Ovary (tissue), 3 donors: ENCODE results near the gene ISCA2.

Experiments
- POLR2A ChIP-seq: fragments of 450-650 bp; IDR thresholded peaks from one replicate; pipeline ENCODE4 v1.6.1; 2017; ENCODE audit warnings: antibody characterized with exemption, mild to moderate bottlenecking, moderate library complexity
- TF ChIP-seq, protein P1 (sequence below), 3 donors: fragments of 450-650 bp in 2 of 3; fragments of 200-600 bp in 1 of 3; IDR thresholded peaks; one replicate each; pipeline versions ENCODE4 v1.5.1 to v1.8.0; 2016 to 2022; ENCODE audit warnings: antibody characterized with exemption in 3 of 3, mild to moderate bottlenecking in 1 of 3
- donor health status: DM: no; HTN: no; CAD: no.

DNA sequence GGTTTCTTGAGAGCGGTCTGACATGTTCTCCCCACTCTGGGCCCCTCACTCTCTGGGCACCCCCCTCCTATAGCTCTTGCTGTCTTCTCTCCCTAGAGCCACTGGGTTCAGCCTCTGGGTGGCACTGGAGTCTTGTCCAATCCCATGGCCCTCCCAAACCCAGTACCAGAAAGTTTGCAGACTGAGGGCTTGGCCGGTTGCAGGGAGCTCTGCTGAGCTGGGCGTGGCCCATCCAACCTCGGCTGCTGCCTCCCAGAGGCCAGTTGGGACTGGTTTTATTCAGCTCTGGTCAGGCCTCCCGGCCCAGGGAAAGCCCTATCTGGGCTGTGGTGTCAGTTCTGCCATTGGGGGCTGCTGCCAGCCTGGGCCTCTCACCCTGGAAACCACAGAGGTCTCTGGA, 37.9 kb downstream of the ISCA2 start:
- TF ChIP-seq, protein P1, sequence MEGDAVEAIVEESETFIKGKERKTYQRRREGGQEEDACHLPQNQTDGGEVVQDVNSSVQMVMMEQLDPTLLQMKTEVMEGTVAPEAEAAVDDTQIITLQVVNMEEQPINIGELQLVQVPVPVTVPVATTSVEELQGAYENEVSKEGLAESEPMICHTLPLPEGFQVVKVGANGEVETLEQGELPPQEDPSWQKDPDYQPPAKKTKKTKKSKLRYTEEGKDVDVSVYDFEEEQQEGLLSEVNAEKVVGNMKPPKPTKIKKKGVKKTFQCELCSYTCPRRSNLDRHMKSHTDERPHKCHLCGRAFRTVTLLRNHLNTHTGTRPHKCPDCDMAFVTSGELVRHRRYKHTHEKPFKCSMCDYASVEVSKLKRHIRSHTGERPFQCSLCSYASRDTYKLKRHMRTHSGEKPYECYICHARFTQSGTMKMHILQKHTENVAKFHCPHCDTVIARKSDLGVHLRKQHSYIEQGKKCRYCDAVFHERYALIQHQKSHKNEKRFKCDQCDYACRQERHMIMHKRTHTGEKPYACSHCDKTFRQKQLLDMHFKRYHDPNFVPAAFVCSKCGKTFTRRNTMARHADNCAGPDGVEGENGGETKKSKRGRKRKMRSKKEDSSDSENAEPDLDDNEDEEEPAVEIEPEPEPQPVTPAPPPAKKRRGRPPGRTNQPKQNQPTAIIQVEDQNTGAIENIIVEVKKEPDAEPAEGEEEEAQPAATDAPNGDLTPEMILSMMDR (IDR thresholded peaks at IDR 0.05) = no peak
- no peak for TF ChIP-seq POLR2A
